HEK293T (cell line): ENCODE data around the gene GFI1B.

Experiments
- BHLHE40 ChIP-seq: fragments of 450-650 bp; IDR thresholded peaks from 2 replicates; pipeline ENCODE4 v1.6.1; 2016; ENCODE audit warnings: mild to moderate bottlenecking, moderate library complexity, borderline replicate concordance
- ELF4 ChIP-seq: fragments of 450-650 bp; IDR thresholded peaks from 2 replicates; pipeline ENCODE4 v1.6.1; 2017; ENCODE audit warnings: antibody characterized with exemption
- FOXM1 ChIP-seq: fragments of 450-650 bp; IDR thresholded peaks from 2 replicates; pipeline ENCODE4 v1.6.1; 2017; ENCODE audit warnings: mild to moderate bottlenecking, borderline replicate concordance
- HDGF ChIP-seq: fragments of 450-650 bp; IDR thresholded peaks from 2 replicates; pipeline ENCODE4 v1.6.1; 2017; ENCODE audit warnings: antibody characterized with exemption, borderline replicate concordance
- NFRKB ChIP-seq: fragments of 450-650 bp; IDR thresholded peaks from 2 replicates; pipeline ENCODE4 v1.6.1; 2016; ENCODE audit warnings: mild to moderate bottlenecking, moderate library complexity
- SP1 ChIP-seq: fragments of 450-650 bp; IDR thresholded peaks from 2 replicates; pipeline ENCODE4 v1.6.1; 2017
- SUZ12 ChIP-seq: fragments of 450-650 bp; IDR thresholded peaks from 2 replicates; pipeline ENCODE4 v1.6.1; 2016; ENCODE audit warnings: mild to moderate bottlenecking
- TARDBP ChIP-seq: fragments of 450-650 bp; IDR thresholded peaks from 2 replicates; pipeline ENCODE4 v1.6.1; 2016
- TF ChIP-seq, protein P1 (sequence below): fragments of 450-650 bp; IDR thresholded peaks from 2 replicates; pipeline ENCODE4 v1.6.1; 2016

DNA sequence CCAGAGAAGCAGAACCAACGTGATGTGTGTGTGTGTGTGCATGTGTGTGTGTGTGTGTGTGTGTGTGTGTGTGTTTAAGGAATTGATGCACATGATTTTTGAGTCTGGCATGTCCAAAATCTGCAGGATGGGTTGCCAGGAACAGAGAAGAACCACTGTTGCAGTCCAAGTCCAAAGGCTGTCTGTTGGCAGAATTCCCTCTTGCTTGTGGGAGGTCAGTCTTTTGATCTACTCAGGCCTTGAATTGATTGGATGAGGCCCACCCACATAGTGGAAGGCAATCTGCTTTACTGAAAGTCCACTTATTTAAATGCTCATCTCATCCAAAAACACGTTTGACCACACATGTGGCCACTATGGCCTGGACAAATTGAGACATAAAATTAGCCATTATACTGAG lies 22.7 kb upstream of the GFI1B start:
- TF ChIP-seq, protein P1, sequence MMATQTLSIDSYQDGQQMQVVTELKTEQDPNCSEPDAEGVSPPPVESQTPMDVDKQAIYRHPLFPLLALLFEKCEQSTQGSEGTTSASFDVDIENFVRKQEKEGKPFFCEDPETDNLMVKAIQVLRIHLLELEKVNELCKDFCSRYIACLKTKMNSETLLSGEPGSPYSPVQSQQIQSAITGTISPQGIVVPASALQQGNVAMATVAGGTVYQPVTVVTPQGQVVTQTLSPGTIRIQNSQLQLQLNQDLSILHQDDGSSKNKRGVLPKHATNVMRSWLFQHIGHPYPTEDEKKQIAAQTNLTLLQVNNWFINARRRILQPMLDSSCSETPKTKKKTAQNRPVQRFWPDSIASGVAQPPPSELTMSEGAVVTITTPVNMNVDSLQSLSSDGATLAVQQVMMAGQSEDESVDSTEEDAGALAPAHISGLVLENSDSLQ = no peak
- TF ChIP-seq SP1 = no peak
- TF ChIP-seq TARDBP = no peak
- no peak for TF ChIP-seq BHLHE40
- TF ChIP-seq ELF4 = no peak
- TF ChIP-seq NFRKB = no peak
- TF ChIP-seq HDGF = no peak
- TF ChIP-seq FOXM1 = no peak
- no peak for TF ChIP-seq SUZ12
